Renal pelvis (tissue), 4 donors: ENCODE data around the gene DTD2. TPM values are rescaled to one million over a fixed set of nuclear protein-coding genes. Genes with fewer than 3 reads are reported as not detected.
"Not testable (repeated sequence)": the region's sequence is repeated elsewhere in the genome, so short reads cannot be mapped to it uniquely, and the experiment has no call there.

Experiments used
- DNase-seq: peaks from one replicate; pipeline ENCODE4 v3.0.0-alpha.2; 2013
- polyA plus RNA-seq, 3 donors: library from polyadenylated mRNA; unstranded; fragments of 120-200 nt; gene quantifications; one replicate each; pipeline ENCODE4 v1.2.1, GENCODE V29; 2013; ENCODE audit not compliant: insufficient read length in 3 of 3

DTD2 gene
- polyA plus RNA-seq, 3 donors, result 16.5 to 18.8 (median 18.8) TPM

GRCh38 chr14:31449971-31450610, 7.2 kb downstream of the DTD2 start:
- DNase-seq, result no peak

DNA sequence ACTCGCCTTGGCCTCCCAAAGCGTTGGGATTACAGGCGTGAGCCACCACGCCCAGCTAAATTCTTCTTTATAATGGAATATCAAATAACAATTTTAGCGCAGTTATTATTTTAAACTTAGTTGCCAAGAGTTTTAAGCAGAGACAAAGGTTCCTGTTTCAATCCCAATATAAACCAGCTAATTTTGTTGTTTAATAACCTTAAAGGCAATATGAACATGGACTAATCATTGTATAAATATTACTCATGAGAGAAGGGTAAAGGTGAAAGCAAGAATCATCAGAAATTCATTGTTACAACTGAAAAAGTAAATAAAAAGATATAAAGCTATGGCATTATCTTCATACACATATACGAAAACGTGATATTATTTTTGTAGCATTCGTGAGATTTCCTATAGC, 8.2 kb downstream of the DTD2 start:
- DNase-seq, result no peak

DNA sequence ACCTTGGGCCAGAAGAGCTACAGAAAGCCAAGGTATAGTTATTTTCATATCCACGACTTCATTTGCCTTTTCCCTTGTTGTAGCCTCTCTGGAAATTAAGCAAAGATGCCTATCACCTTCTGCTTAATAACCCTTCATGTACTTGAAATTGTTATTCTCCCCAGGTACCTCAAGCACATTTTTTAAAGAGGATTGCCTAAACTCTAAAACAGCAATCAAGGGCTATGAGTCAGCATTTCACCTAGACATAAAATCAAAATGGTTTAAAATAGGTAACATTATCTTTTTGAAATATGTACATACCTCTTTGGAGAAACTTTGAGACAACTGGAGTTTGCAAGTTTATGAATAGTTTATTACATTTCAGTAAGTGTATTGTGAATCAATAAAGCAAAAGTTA, 11.6 kb downstream of the DTD2 start:
- no peak for DNase-seq

DNA sequence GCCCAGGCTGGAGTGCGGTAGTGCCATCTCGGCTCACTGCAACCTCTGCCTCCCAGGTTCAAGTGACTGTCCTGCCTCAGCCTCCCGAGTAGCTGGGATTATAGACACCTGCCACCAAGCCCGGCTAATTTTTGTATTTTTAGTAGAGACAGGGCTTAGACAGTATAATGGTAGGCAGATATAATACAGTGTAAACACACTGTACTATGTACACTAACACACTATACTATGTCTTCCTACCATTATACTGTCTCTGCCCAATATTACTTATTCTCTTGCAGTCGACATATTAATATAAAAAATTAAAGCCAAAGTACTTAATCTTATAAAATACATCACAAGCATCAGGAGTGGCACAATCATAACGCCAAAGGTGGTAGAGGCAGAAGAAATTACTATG, 15.0 kb downstream of the DTD2 start:
- DNase-seq, result no peak

- no peak for DNase-seq
Observed at GRCh38 chr14:31441273-31442111, 15.8 kb downstream of the DTD2 start.

- no peak for DNase-seq
Observed at GRCh38 chr14:31440280-31440679, 17.0 kb downstream of the DTD2 start.

DNA sequence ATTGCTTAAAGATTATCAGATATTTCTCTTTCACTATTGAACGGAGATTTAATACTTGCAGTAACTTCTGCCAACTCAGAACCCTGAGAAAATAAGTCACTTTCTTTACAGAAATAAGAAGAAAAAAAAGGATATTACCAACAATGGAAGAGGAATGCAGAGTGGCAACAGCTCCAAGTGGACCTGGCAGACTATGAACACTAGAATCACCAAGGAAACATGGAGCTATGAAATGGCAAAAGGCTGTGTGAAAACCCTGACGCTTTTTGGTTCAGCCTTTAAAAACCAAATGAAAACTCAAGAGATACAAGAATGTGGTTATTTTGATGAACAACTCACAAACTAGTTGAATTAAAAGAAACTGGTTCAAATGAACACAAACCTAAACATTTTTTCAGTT, 17.7 kb downstream of the DTD2 start:
- DNase-seq, result no peak

GRCh38 chr14:31437045-31437691, 20.1 kb downstream of the DTD2 start:
- not testable (repeated sequence) for DNase-seq

GRCh38 chr14:31435276-31435675, 22.0 kb downstream of the DTD2 start:
- DNase-seq, result no peak

DNA sequence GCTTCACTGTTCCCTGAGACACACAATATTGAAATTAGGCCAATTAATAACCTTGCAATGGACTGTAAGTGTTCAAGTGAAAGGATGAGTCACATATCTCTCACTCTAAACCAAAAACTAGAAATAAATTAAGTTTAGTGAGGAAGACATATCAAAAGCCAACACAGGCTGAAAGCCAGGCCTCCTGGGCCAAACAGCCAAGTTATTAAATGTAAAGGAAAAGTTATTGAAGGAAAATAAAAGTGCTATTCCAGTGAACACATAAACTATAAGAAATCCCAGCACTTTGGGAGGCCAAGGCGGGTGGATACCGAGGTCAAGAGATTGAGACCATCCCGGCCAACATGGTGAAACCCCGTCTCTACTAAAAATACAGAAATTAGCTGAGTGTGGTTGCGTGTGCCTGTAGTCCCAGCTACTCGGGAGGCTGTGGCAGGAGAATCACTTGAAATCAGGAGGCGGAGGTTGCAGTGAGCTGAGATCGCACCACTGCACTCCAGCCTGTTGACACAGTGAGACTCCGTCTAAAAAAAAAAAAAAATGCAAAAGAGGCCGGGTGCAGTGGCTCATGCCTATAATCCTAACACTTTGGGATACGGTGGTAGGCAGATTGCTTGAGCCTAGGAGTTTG, 26.6 kb downstream of the DTD2 start:
- DNase-seq, result no peak

GRCh38 chr14:31429791-31430190, 27.5 kb downstream of the DTD2 start:
- no peak for DNase-seq

DNA sequence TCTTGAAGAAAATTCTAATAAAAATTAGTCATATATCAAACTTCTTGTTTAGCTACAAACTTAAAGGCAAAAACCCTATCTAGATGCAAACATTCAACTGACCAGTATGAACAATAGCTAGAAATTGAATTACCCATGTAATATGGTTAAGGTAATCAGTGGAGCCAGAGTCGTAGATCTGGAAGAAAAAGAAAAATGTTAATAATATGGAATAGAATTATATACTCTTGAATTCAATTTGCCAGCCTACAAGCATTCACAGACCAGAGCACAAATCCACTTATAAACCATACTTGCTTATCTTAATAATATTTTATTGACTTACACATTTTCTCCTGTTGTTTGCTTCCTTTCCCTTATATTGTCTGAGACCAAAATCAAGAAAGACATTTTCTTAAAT, 29.3 kb downstream of the DTD2 start:
- no peak for DNase-seq

GRCh38 chr14:31426663-31427062, 30.6 kb downstream of the DTD2 start:
- DNase-seq, result no peak

DNA sequence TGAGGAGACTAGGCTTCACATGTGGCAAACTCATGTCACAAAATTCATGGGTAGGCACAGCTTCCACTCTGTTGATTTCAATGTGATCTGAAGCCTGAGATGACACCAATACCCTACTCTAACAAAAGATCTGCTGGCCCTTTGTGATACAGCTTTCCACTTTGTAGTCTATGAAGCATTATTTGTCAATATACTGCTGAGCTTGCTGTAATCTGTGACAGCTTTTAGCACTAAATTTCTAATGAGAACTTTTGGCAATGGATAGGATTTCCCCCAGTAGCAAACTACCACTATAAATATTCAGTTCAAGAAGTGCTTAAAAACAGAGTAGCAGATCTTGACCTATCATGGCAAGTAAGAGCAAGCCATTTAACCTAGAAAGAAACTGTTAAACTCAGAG, 31.4 kb downstream of the DTD2 start:
- DNase-seq, result no peak

DNA sequence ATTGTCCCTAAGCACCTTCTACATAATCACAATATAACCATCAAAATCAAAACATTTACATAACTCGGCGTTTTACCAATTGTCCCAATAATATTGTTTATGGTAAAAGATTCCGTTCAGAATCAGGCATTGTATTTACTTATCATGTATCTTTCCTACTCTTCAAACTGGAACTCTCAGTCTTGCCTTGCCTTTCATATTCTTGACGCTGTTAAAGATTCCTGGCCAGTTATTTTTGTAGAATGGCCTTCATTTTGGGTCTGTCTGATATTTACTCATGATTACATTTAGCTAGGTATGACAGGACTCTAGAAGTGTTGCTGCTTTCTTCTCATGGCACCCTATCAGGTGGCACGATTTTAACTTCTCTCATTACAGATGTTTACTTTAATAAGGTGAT, 36.1 kb downstream of the DTD2 start:
- no peak for DNase-seq

DNA sequence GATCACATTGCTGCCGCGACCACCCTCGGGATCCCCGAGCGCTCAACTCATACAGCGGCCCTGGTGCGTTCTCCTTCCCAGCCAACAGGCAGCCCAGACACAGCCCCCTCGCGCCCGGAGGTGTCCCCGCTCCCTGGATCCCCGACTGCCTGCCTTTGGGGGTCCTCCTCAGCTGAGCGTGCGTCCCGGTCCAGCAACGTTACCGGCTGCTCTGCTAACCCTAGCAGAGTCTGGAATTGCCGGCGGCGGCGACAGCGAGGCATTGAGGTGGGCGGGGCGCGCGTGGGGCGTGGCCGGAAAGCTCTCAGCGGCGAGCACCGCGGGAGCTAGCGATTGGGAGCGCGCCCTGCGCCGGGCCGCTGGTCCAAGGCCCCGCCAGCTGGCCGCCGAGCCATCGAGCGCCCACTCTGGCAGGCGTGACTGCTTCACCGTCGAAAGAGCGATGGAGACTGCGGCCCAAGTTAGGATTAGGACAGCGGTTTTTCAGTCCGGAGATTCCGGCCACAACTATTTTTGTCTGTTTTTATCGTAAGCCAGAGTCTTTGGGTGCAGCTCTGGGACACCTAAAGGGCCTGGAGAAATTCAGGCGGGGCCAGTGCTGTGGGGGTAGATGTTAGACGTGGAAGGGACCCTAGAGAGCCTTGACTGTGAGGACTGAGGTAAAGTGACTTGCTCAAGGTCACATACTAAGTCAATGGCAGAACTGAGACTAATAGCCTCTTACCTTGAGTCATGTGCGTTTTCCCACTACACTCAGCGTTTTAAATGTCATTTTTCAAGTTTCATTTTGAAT, 36.8 kb downstream of the DTD2 start, which contains the start of gene HEATR5A:
Gene HEATR5A, minus strand, starts transcription at position 232 of the 793 bp plus-strand sequence. CDS start 17,575 bp downstream, outside the sequence.
- peak; percentile 94 for DNase-seq

DNA sequence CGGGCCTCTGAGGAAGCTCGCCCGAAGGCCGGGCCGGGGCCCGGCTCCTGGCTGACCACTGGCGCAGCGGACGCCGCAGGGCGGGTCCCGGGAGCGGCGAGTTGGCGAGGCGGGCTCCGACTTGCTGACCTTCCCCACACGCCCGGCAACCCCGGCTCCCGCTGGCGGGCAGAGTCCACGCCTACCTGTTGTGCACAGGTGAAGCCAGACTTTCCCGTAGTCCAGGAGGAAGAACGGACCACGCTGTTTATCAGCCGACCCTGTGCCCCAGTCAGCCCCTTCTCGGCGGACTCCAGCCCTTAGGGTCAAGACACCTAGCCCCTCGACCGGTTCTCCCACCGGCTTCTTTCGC, 37.4 kb downstream of the DTD2 start:
- DNase-seq, result no peak

GRCh38 chr14:31419179-31419966, 37.9 kb downstream of the DTD2 start:
- DNase-seq, result peak; percentile 31

DNA sequence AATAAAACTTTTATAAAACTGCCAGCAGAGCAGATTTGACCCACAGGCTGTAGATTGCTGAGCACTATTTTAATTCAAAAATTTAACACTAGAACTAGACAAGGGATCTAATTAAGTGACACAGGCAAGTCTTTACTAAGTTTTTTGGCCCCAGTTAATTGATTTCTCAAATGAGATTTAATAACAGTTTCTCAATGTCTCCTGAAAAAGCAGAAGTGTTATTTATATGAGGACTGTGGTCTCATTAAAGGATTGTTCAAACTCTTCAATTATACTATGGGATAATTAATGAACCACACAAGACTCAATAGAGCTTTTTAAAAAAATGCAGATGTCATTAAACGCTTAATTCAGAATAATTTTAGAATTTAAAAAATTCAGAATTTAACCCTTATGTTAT, 38.9 kb downstream of the DTD2 start:
- DNase-seq, result no peak

- DNase-seq, result no peak
Observed at GRCh38 chr14:31414190-31414833, 43.0 kb downstream of the DTD2 start.
